ENCODE measurements around the gene KCNK6.
A peak's percentile ranks its signal among the peaks of the same experiment; 100 is the strongest.

Gene KCNK6

GRCh38 chr19:38307597-38307996 is 12.0 kb upstream of the KCNK6 start:
- Mint-ChIP-seq H3K27ac (no peak overlapping the region), H3K4me3 (no peak overlapping the region), H3K4me1 (ENCODE audit: low read depth) (peaks cover 6% of the 10 kb centered on the region), H3K27me3 (ENCODE audit: low read depth) (no peaks in the 10 kb centered on the region), H3K9me3 (no peaks in the 10 kb centered on the region), H3K36me3 (ENCODE audit: low read depth) (peaks cover 20% of the 10 kb centered on the region)
- DNase-seq (ENCODE audit: low spot score) = no peak

DNA sequence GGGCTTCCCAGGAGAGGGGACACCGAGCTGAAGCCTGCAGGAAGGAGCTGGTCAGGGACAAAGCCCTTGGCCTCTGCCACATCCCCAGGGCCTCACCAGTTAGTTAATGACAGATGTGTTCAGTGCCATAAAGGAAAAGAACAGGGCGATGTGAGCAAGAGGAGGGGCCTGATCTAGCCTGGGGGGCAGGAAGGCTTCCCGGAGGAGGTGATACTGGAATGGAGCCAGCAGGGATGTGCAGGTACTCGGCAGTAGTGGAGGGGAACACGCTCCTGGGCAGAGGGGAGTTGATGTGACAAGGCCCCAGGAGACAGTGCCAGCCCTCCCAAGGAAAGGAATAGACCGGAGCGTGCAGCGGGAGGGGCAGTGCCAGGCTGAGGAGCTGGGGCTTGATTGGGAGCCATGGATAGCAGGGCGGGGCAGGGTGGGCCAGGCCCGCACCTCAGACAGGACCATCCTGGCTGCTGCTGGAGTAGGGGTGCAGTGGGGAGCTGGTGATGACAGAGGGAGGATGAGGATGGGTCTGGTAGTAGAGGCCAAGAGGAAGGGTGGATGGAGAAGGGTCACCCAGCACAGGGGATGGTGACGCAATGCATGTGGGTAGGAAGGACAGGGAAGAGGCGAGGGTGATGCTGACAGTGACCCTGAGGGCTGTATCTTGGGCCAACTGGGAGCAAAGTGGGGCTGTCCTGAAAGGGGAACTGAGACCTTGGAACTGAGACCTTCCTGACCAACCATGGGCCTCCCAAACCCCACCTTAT is 11.5 kb upstream of the KCNK6 start:
- Mint-ChIP-seq H3K4me3 (no peak overlapping the region), H3K9me3 (no peaks in the 10 kb centered on the region), H3K27me3 (ENCODE audit: low read depth) (no peaks in the 10 kb centered on the region), H3K27ac (no peak overlapping the region), H3K36me3 (ENCODE audit: low read depth) (peaks cover 20% of the 10 kb centered on the region), H3K4me1 (ENCODE audit: low read depth) (peaks cover 9% of the 10 kb centered on the region)
- DNase-seq (ENCODE audit: low spot score) = no peak

- Mint-ChIP-seq H3K27me3 (ENCODE audit: low read depth) (no peaks in the 10 kb centered on the region), H3K9me3 (no peaks in the 10 kb centered on the region), H3K4me3 (no peak overlapping the region), H3K36me3 (ENCODE audit: low read depth) (peaks cover 20% of the 10 kb centered on the region), H3K27ac (no peak overlapping the region), H3K4me1 (ENCODE audit: low read depth) (peaks cover 14% of the 10 kb centered on the region)
- DNase-seq (ENCODE audit: low spot score) = no peak
Observed at GRCh38 chr19:38308926-38309614, 10.6 kb upstream of the KCNK6 start.

- no peak overlapping the region for H3K27ac Mint-ChIP-seq
- H3K9me3 Mint-ChIP-seq = no peaks in the 10 kb centered on the region
- peaks cover 20% of the 10 kb centered on the region for H3K36me3 Mint-ChIP-seq (ENCODE audit: low read depth)
- DNase-seq (ENCODE audit: low spot score) = no peak
- H3K4me1 Mint-ChIP-seq (ENCODE audit: low read depth) = peaks cover 14% of the 10 kb centered on the region
- no peaks in the 10 kb centered on the region for H3K27me3 Mint-ChIP-seq (ENCODE audit: low read depth)
- no peak overlapping the region for H3K4me3 Mint-ChIP-seq
Observed at GRCh38 chr19:38309615-38310278, 9.9 kb upstream of the KCNK6 start.

DNA sequence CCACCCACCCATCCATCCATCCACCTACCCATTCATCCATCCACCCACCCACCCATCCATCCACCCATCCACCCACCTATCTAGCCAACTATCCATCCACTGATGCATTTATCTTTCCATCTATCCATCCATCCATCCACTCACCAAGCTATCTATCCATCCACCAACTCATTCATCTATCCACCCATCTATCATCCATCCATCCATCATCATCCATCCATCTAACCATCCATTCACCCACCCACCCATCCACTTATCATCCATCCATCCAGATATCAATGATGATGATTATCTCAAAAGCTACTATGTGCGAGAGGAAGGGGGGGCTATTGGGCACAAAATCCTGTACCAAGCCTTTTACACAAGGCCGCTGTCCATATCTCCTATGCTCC is 9.4 kb upstream of the KCNK6 start:
- no peaks in the 10 kb centered on the region for H3K9me3 Mint-ChIP-seq
- no peak overlapping the region for H3K27ac Mint-ChIP-seq
- no peak overlapping the region for H3K4me3 Mint-ChIP-seq
- H3K27me3 Mint-ChIP-seq (ENCODE audit: low read depth) = no peaks in the 10 kb centered on the region
- no peak for DNase-seq (ENCODE audit: low spot score)
- peaks cover 22% of the 10 kb centered on the region for H3K36me3 Mint-ChIP-seq (ENCODE audit: low read depth)
- H3K4me1 Mint-ChIP-seq (ENCODE audit: low read depth) = peaks cover 16% of the 10 kb centered on the region

DNA sequence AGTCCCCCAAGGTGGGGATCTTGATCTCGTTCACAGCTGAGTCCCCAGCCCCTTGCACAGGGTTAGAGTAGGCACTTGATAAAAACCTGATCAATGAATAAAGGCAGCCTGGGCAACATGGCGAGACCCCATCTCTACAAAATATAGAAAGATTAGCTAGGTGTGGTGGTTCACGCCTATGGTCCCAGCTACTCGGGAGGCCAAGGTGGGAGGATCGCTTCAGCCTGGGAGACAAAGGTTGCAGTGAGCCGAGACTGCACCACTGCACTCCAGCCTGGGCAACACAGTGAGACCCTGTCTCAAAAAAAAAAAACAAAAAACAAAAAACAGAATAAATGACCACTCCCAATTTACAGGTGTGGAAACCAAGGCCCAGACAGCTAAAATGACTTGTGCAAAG is 8.7 kb upstream of the KCNK6 start:
- Mint-ChIP-seq H3K4me1 (ENCODE audit: low read depth) (peaks cover 16% of the 10 kb centered on the region), H3K4me3 (no peak overlapping the region), H3K36me3 (ENCODE audit: low read depth) (peaks cover 22% of the 10 kb centered on the region), H3K9me3 (no peaks in the 10 kb centered on the region), H3K27me3 (ENCODE audit: low read depth) (no peaks in the 10 kb centered on the region), H3K27ac (no peak overlapping the region)
- no peak for DNase-seq (ENCODE audit: low spot score)

DNA sequence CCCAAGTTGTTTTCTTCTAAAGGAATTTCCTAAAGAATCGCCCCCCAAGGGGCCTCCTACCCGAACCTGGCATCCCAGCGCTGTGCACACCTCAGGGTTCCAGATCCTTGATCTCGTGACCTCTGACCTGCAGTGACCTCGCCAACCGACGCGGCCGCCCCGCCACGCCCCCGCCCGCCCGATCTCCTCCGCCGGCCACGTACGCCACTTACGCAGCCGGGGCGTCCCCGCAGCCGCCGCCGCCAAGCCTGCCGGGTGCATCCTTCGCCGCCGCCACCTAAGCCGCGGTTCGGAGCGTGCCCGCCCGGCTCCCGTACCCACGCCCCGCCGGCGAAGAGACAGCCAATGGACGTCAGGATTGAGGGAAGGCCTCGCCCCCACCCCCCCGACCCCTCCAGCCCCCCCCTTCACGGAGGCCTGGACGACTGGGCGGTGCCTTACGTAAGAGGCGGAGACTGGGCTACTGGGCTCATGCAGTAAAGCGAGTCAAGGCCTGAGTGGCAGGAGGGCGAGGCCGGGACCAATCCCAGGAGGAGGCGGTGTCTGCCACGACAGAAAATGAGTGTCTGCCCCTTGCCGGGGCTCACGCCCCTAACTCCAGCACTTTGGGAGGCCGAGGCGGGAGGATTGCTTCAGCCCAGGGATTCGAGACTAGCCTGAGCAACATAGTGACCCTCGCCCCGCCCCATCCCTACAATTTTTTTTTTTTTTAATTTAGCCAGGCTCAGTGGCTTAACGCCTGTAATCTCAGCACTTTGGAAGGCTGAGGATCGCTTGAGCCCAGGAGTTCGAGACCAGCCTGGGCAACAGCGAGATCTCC is 3.8 kb upstream of the KCNK6 start, which contains the start of gene YIF1B:
Gene YIF1B (minus strand): TSS at position 291 of the 820 bp plus-strand sequence. CDS start 30 bp downstream, at position 261.
- no peaks in the 10 kb centered on the region for H3K9me3 Mint-ChIP-seq
- H3K4me1 Mint-ChIP-seq (ENCODE audit: low read depth) = peaks cover 40% of the 10 kb centered on the region
- peak; percentile 97 for DNase-seq (ENCODE audit: low spot score)
- peak within 1 kb of the TSS; percentile 91 for H3K27ac Mint-ChIP-seq
- H3K4me3 Mint-ChIP-seq = peak within 1 kb of the TSS; percentile 88
- H3K36me3 Mint-ChIP-seq (ENCODE audit: low read depth) = peaks cover 5% of the 10 kb centered on the region
- H3K27me3 Mint-ChIP-seq (ENCODE audit: low read depth) = no peaks in the 10 kb centered on the region

DNA sequence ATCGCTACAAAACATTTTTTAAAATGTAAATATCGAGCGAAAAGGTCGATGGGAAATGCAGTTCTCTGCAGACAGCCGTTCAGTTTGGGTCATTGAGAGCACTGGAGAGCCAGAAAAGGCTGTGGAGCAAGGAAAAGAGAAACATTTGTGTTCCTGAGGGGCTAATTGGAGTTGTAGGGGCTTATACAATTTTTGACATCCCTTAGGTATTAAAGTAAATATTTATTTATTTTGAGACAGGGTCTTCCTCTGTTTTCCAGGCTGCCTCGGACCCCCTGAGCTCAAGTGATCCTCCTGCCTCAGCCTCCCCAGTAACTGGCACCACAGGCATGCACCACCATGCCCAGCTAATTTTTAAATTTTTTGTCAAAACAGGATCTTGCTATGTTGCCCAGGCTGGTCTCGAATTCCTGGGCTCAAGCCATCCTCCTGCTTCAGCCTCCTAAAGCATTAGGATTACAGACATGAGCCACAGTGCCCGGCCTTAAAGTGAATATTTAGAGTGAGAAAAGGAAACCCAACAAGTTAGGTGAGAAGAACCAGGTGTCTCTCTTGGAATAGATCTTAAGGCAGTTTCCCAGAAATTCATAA is 3.1 kb upstream of the KCNK6 start:
- H3K4me3 Mint-ChIP-seq = peak overlapping the region; percentile 88
- no peaks in the 10 kb centered on the region for H3K9me3 Mint-ChIP-seq
- no peak for DNase-seq (ENCODE audit: low spot score)
- H3K4me1 Mint-ChIP-seq (ENCODE audit: low read depth) = peaks cover 47% of the 10 kb centered on the region
- peaks cover 8% of the 10 kb centered on the region for H3K36me3 Mint-ChIP-seq (ENCODE audit: low read depth)
- no peaks in the 10 kb centered on the region for H3K27me3 Mint-ChIP-seq (ENCODE audit: low read depth)
- peak overlapping the region; percentile 91 for H3K27ac Mint-ChIP-seq

- H3K27me3 Mint-ChIP-seq (ENCODE audit: low read depth) = no peaks in the 10 kb centered on the region
- H3K27ac Mint-ChIP-seq = peak overlapping the region; percentile 91
- H3K36me3 Mint-ChIP-seq (ENCODE audit: low read depth) = peaks cover 11% of the 10 kb centered on the region
- peak; percentile 34 for DNase-seq (ENCODE audit: low spot score)
- H3K9me3 Mint-ChIP-seq = no peaks in the 10 kb centered on the region
- H3K4me1 Mint-ChIP-seq (ENCODE audit: low read depth) = peaks cover 52% of the 10 kb centered on the region
- H3K4me3 Mint-ChIP-seq = peak overlapping the region; percentile 88
Observed at GRCh38 chr19:38317104-38317612, 2.5 kb upstream of the KCNK6 start.

DNA sequence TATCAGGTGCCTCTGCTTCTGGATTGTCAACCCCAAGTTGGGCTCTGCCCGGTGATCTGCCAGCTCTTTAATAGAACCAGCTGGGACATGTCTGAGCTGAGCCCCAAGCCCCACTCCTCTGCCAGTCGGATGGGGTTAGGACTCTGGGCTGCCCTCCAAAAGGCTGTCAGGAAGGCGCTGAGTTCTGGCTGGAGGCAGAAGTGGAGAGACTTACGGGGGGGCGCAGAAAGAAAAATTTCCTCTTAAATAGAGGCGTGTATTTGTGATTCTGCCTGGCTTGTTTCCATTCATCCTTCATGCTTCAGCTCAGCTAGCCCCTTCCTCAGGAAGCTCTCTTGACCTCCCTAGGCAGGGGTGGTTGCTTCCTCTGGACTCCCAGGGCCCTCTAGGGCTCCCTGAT is 985 bp upstream of the KCNK6 start:
- H3K36me3 Mint-ChIP-seq (ENCODE audit: low read depth) = peaks cover 15% of the 10 kb centered on the region
- H3K4me3 Mint-ChIP-seq = peak overlapping the region; percentile 86
- no peak for DNase-seq (ENCODE audit: low spot score)
- no peaks in the 10 kb centered on the region for H3K9me3 Mint-ChIP-seq
- H3K27ac Mint-ChIP-seq = peak overlapping the region; percentile 49
- no peaks in the 10 kb centered on the region for H3K27me3 Mint-ChIP-seq (ENCODE audit: low read depth)
- peaks cover 44% of the 10 kb centered on the region for H3K4me1 Mint-ChIP-seq (ENCODE audit: low read depth)

GRCh38 chr19:38320969-38321339 is 1.3 kb downstream of the KCNK6 start:
- H3K27me3 Mint-ChIP-seq (ENCODE audit: low read depth) = no peaks in the 10 kb centered on the region
- H3K27ac Mint-ChIP-seq = peak overlapping the region; percentile 26
- H3K4me1 Mint-ChIP-seq (ENCODE audit: low read depth) = peaks cover 40% of the 10 kb centered on the region
- no peaks in the 10 kb centered on the region for H3K9me3 Mint-ChIP-seq
- H3K4me3 Mint-ChIP-seq = peak overlapping the region; percentile 90
- no peak for DNase-seq (ENCODE audit: low spot score)
- H3K36me3 Mint-ChIP-seq (ENCODE audit: low read depth) = peaks cover 20% of the 10 kb centered on the region

GRCh38 chr19:38321646-38322196 is 2.1 kb downstream of the KCNK6 start:
- peak overlapping the region; percentile 90 for H3K4me3 Mint-ChIP-seq

DNA sequence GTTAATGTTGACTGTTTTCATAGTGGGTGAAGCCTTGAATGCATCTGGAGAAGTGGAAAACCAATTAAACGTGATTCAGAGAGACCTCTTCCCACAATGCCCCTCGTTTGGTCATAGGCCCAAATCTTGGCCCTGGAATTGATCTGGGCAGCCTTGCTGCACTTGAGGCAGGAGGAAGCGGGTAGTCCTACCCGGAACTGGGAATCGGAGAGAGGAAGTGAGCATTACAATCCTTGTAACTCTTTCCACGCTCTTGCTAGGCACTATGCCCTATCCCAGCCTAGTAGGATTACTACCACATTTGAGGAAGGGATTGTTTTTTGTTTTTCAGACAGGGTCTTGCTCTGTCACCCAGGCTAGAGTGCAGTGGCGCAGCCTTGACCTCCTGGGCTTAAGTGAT is 3.6 kb downstream of the KCNK6 start:
- Mint-ChIP-seq H3K9me3 (no peaks in the 10 kb centered on the region), H3K4me3 (no peak overlapping the region), H3K27me3 (ENCODE audit: low read depth) (no peaks in the 10 kb centered on the region), H3K27ac (no peak overlapping the region), H3K36me3 (ENCODE audit: low read depth) (peaks cover 35% of the 10 kb centered on the region), H3K4me1 (ENCODE audit: low read depth) (peaks cover 29% of the 10 kb centered on the region)
- DNase-seq (ENCODE audit: low spot score) = no peak

More at GRCh38 chr19:38321646-38322196, 2.1 kb downstream of the KCNK6 start:
- Mint-ChIP-seq H3K27ac (peak overlapping the region; percentile 26), H3K9me3 (no peaks in the 10 kb centered on the region), H3K36me3 (ENCODE audit: low read depth) (peaks cover 22% of the 10 kb centered on the region), H3K27me3 (ENCODE audit: low read depth) (no peaks in the 10 kb centered on the region), H3K4me1 (ENCODE audit: low read depth) (peaks cover 36% of the 10 kb centered on the region)
- no peak for DNase-seq (ENCODE audit: low spot score)
